ENCODE measurements around the gene UGT2B17. TPM values are rescaled to one million over a fixed set of nuclear protein-coding genes. Genes with fewer than 3 reads are reported as not detected.
"Not testable (repeated sequence)": the region's sequence is repeated elsewhere in the genome, so short reads cannot be mapped to it uniquely, and the experiment has no call there.

UGT2B17 gene
- total and polyA plus RNA-seq, 2 donors (not counting 3 experiments of a cell fraction or from before 2014, with no cell fraction given), result not detected

GRCh38 chr4:68536375-68536774 lies 39.7 kb downstream of the UGT2B17 start:
- no peaks in the 10 kb centered on the region for H3K27me3 ChIP-seq (ENCODE audit: control insufficient read depth in 2 of 2, insufficient read depth in 2 of 2, low read length in 2 of 2)
- no peak overlapping the region for H3K9ac ChIP-seq (replicated peaks; ENCODE audit: extremely low read depth, insufficient read depth, low read length)
- DNase-seq (ENCODE audit: low read depth, low spot score) (no peak), FAIRE-seq (no peak)
- CTCF ChIA-PET, result no interaction called here
- dilution Hi-C loops (cut with MboI; ENCODE audit: extremely low pct_ligation_motif_present, low sequenced_read_pairs), result no loop called here
- no peak overlapping the region for H3K27ac ChIP-seq (ENCODE audit: insufficient read depth, low read depth, low read length)
- H3K36me3 ChIP-seq (ENCODE audit: control insufficient read depth in 2 of 2, extremely low read depth in 1 of 2, insufficient read depth in 2 of 2, low read length in 2 of 2), result no peaks in the 10 kb centered on the region
- H2AFZ ChIP-seq (ENCODE audit: low read depth, low read length), result no peak overlapping the region
- no peaks in the 10 kb centered on the region for H3K9me1 ChIP-seq (replicated peaks; ENCODE audit: control insufficient read depth, extremely low read depth, insufficient read depth, low read length)
- no peaks in the 10 kb centered on the region for H4K20me1 ChIP-seq (replicated peaks; ENCODE audit: control insufficient read depth, extremely low read depth, insufficient read depth, low read length)
- no peak overlapping the region for H3K4me2 ChIP-seq (ENCODE audit: insufficient read depth, low read length)
- H3K9me3 ChIP-seq (replicated peaks; ENCODE audit: control insufficient read depth, insufficient read depth, low read length), result no peaks in the 10 kb centered on the region
- POLR2A ChIA-PET, result no interaction called here
- no TSS peak for BruUV-seq (replicated peaks)
- H3K79me2 ChIP-seq (ENCODE audit: control insufficient read depth, insufficient read depth, low read length), result no peaks in the 10 kb centered on the region
- no peak overlapping the region for H3K4me3 ChIP-seq (replicated peaks in 1 of 3; ENCODE audit: insufficient read depth in 1 of 3, low read depth in 1 of 3, low read length in 3 of 3)
- H3K4me1 ChIP-seq (ENCODE audit: control insufficient read depth, extremely low read depth, insufficient read depth, low read length), result no peaks in the 10 kb centered on the region
- TF ChIP-seq, protein P1, sequence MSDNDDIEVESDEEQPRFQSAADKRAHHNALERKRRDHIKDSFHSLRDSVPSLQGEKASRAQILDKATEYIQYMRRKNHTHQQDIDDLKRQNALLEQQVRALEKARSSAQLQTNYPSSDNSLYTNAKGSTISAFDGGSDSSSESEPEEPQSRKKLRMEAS (IDR thresholded peaks at IDR 0.05; ENCODE audit: insufficient read depth, insufficient read length), result no peak
- intact Hi-C loops (cut with micrococcal nuclease), result no loop called here

DNA sequence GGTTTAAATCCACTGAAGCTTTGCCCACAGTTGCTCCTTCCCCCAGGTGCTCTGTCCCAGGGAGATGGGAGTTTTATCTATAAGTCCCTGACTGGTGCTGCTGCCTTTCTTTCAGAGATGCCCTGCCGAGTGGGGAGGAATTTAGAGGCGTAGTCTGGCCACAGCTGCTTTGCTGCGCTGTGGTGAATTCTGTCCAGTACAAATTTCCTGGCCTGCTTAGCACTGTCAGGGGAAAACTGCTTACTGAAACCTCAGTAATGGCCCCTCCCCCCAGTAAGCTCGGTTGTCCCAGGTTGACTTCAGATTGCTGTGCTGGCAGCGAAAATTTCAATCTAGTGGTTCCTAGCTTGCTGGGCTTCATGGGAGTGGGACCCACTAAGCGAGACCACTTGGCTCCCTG lies 40.1 kb downstream of the UGT2B17 start:
- H3K9ac ChIP-seq (replicated peaks; ENCODE audit: extremely low read depth, insufficient read depth, low read length), result no peak overlapping the region
- intact Hi-C loops (cut with micrococcal nuclease), result no loop called here
- BruUV-seq (replicated peaks), result no TSS peak
- H4K20me1 ChIP-seq (replicated peaks; ENCODE audit: control insufficient read depth, extremely low read depth, insufficient read depth, low read length), result no peaks in the 10 kb centered on the region
- DNase-seq (ENCODE audit: low read depth, low spot score) (no peak), FAIRE-seq (no peak)
- TF ChIP-seq GATA2 (IDR thresholded peaks at IDR 0.05; ENCODE audit: insufficient read depth, insufficient read length, low read depth, low read length), result no peak
- TF ChIP-seq, protein P1 (IDR thresholded peaks at IDR 0.05; ENCODE audit: insufficient read depth, insufficient read length), result no peak
- TF ChIP-seq, protein P2, sequence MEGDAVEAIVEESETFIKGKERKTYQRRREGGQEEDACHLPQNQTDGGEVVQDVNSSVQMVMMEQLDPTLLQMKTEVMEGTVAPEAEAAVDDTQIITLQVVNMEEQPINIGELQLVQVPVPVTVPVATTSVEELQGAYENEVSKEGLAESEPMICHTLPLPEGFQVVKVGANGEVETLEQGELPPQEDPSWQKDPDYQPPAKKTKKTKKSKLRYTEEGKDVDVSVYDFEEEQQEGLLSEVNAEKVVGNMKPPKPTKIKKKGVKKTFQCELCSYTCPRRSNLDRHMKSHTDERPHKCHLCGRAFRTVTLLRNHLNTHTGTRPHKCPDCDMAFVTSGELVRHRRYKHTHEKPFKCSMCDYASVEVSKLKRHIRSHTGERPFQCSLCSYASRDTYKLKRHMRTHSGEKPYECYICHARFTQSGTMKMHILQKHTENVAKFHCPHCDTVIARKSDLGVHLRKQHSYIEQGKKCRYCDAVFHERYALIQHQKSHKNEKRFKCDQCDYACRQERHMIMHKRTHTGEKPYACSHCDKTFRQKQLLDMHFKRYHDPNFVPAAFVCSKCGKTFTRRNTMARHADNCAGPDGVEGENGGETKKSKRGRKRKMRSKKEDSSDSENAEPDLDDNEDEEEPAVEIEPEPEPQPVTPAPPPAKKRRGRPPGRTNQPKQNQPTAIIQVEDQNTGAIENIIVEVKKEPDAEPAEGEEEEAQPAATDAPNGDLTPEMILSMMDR (IDR thresholded peaks at IDR 0.05; ENCODE audit: extremely low read depth in 1 of 2, insufficient read depth in 1 of 2, low read depth in 1 of 2, low read length in 2 of 2), result no peak
- no peaks in the 10 kb centered on the region for H3K79me2 ChIP-seq (ENCODE audit: control insufficient read depth, insufficient read depth, low read length)
- no peaks in the 10 kb centered on the region for H3K4me1 ChIP-seq (ENCODE audit: control insufficient read depth, extremely low read depth, insufficient read depth, low read length)
- H3K9me3 ChIP-seq (replicated peaks; ENCODE audit: control insufficient read depth, insufficient read depth, low read length), result no peaks in the 10 kb centered on the region
- ChIA-PET CTCF (no interaction called here), POLR2A (no interaction called here)
- dilution Hi-C loops (cut with MboI; ENCODE audit: extremely low pct_ligation_motif_present, low sequenced_read_pairs), result no loop called here
- H3K4me3 ChIP-seq (replicated peaks in 1 of 3; ENCODE audit: insufficient read depth in 1 of 3, low read depth in 1 of 3, low read length in 3 of 3), result no peak overlapping the region
- no peak overlapping the region for H3K4me2 ChIP-seq (ENCODE audit: insufficient read depth, low read length)
- no peaks in the 10 kb centered on the region for H3K27me3 ChIP-seq (ENCODE audit: control insufficient read depth in 2 of 2, insufficient read depth in 2 of 2, low read length in 2 of 2)
- H3K9me1 ChIP-seq (replicated peaks; ENCODE audit: control insufficient read depth, extremely low read depth, insufficient read depth, low read length), result no peaks in the 10 kb centered on the region
- H3K36me3 ChIP-seq (ENCODE audit: control insufficient read depth in 2 of 2, extremely low read depth in 1 of 2, insufficient read depth in 2 of 2, low read length in 2 of 2), result no peaks in the 10 kb centered on the region
- no peak overlapping the region for H3K27ac ChIP-seq (ENCODE audit: insufficient read depth, low read depth, low read length)
- H2AFZ ChIP-seq (ENCODE audit: low read depth, low read length), result no peak overlapping the region

GRCh38 chr4:68522232-68522631 lies 53.9 kb downstream of the UGT2B17 start:
- DNase-seq (ENCODE audit: low read depth, low spot score); H3K4me1 ChIP-seq (ENCODE audit: control insufficient read depth, extremely low read depth, insufficient read depth, low read length); H3K4me3 ChIP-seq (replicated peaks in 1 of 3; ENCODE audit: insufficient read depth in 1 of 3, low read depth in 1 of 3, low read length in 3 of 3); H3K9me1 ChIP-seq (replicated peaks; ENCODE audit: control insufficient read depth, extremely low read depth, insufficient read depth, low read length); H3K9me3 ChIP-seq (replicated peaks; ENCODE audit: control insufficient read depth, insufficient read depth, low read length); H3K27me3 ChIP-seq (ENCODE audit: control insufficient read depth in 2 of 2, insufficient read depth in 2 of 2, low read length in 2 of 2); H4K20me1 ChIP-seq (replicated peaks; ENCODE audit: control insufficient read depth, extremely low read depth, insufficient read depth, low read length); intact Hi-C loops (cut with micrococcal nuclease); H3K36me3 ChIP-seq (ENCODE audit: control insufficient read depth in 2 of 2, extremely low read depth in 1 of 2, insufficient read depth in 2 of 2, low read length in 2 of 2); dilution Hi-C loops (cut with MboI; ENCODE audit: extremely low pct_ligation_motif_present, low sequenced_read_pairs); H3K9ac ChIP-seq (replicated peaks; ENCODE audit: extremely low read depth, insufficient read depth, low read length); H3K27ac ChIP-seq (ENCODE audit: insufficient read depth, low read depth, low read length); FAIRE-seq; POLR2A ChIA-PET; H3K79me2 ChIP-seq (ENCODE audit: control insufficient read depth, insufficient read depth, low read length); CTCF ChIA-PET; BruUV-seq (replicated peaks); H2AFZ ChIP-seq (ENCODE audit: low read depth, low read length); H3K4me2 ChIP-seq (ENCODE audit: insufficient read depth, low read length): not testable (repeated sequence)

All from endothelial cell of umbilical vein (primary cell).